GM12801 (cell line): Measurements from ENCODE around the gene SRPK3.

ENCODE experiments used
- CTCF ChIP-seq: IDR thresholded peaks from one replicate; pipeline ENCODE4 v1.5.1; 2011; ENCODE audit warnings: control low read depth; ENCODE audit not compliant: insufficient read length; ENCODE audit errors: extremely low read depth

The SRPK3 gene

GRCh38 chrX:153828723-153829548, 48.1 kb downstream of the SRPK3 start:
- TF ChIP-seq CTCF, result no peak

DNA sequence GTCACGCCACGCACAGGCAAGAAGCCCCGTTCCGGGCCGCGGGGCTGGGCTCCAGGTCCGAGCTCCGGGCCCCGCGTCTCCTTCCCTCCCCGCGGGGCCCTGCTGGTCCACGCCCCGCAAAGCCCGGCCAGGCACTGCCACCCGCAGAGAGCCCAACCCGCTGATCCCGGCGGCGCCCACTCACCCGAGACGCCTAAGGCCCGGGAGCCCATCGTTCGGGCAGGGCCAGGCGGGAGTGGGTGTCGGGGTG, 48.6 kb downstream of the SRPK3 start:
- no peak for TF ChIP-seq CTCF

- no peak for TF ChIP-seq CTCF
Observed at GRCh38 chrX:153829799-153830639, 49.2 kb downstream of the SRPK3 start, which contains the start of gene PDZD4. Gene PDZD4 (minus strand): TSS chrX:153830544. CDS start chrX:153830298, 246 bp downstream.

DNA sequence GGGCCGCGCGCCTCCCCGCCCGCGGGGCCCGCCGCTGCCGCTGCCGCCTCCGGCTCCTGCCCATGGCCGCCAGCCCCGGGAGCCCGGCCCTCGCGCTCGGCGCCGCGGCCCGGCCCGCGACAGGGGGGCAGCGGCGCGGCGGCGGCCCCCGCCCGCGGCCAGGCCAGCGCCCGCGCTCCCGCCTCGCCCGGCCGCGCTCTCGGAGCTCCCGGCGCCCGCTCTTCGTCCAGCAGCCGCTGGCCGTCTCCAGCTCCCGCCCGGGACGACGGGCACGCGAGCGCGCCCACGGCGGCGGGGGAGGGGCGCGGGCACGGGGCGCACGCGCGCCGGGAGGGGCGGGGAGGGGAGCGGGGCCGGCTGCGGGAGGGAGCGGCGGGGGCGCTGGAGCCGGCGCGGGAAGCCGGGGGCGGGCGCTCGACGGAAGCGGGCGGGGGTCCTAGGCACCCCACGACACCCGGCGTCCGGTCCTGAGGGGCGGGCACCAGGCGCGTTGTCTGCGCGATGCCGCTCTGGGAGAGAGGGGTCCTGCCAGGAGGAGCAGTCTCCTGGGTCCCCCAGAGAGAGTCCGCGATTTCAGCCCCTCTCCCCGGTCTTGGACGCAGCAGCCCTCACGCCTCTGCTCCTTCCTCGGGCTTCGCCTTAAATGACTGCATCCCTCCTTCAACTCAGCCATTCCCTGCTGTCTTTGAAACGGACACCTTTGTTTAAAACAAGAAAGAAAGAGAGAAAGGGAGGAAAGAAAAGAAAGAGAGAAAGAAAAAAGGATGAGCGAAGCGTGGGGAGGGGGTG, 50.0 kb downstream of the SRPK3 start:
- TF ChIP-seq CTCF, result no peak

DNA sequence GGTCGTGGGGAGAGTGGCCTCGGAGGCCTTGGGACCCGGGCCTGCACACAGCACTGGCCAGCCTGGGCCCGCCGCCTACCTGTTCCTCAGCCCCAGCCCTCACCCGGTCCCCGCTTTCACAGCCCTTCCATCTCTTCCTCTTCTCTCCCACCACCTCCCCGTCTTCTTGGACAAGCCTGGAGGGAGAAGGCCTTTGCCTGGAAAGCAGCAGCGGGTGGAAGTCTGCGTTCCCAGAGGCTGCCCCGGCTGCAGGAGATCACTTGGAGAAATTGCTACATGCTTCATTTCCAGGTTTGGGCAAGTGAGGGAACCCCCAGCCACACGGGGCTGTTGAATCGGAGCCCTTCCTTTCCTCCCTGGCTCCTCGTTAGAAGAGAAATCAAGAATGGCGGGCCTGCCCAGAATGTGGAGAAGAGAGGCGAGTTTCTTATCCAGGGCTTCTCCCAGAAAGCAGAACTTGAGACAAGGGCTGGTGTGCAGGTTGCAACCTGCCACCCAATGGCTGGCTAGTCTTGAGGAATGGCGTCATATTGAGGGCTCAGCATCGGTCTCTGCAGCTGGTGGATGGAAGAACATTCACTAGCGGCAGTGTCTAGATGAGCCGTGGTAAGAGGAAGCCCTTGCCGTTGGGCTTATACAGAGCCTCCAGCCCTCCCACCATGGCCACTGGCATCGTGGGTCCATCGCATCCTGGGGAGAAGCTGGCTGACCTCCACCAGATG, 50.7 kb downstream of the SRPK3 start:
- TF ChIP-seq CTCF, result no peak

DNA sequence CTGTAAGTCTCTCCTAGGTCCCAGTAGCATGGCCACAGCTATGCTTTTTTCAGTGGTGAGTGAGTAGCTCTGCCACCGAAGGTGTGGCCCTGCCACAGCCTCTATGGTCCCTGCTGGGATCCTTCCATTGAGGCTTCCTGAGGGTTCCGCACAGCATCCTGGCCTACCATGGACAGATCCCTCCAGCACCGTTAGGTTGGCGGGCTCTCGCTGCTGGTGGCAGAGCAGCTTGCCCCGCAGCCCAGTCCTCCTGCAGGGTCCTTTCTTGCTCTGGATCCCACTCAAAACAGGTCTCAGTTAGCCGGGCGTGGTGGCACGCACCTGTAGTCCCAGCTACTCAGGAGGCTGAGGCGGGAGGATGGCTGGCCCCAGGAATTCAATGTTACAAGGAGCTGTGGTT, 51.9 kb downstream of the SRPK3 start:
- no peak for TF ChIP-seq CTCF
